ENCODE data around the gene ITGB8.

Gene ITGB8

DNA sequence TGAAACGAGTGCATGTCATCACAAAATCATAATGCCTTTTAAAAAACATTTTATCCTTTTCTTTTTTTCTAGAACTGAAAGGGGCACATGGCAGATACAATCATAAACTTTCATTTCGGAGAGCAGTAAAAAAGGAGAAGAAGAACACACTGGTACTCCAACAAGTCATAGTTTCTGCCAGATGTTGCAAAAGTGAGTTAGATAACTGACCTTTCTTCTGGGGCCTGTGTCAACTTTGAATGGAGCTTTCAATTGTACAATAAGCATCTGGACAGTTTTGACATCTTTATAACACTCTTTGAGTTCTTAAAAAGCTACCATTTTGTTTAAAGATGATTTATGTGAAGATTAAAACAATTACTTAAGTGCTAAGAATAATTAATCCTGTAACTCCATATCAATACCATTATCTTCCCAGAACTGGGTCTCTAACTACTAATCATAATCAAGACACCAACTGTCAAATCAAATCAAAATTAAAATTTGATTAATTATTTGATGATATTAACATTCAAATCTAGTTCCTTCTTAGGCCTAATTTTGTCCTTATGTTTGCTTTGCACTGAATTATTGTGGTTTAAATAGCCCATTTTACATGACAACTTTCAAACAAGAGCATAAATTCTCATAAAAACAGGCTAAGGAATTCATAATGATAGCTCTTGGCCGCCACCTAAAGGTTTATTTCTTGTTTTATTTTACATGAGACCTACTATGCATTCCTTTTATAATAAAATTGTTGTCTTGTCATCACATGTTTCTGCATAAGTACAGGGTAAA is 19.5 kb upstream of the ITGB8 start:
- DNase-seq, result no peak

- DNase-seq, result no peak
These were observed 19.0 kb upstream of the ITGB8 start for GRCh38 chr7:20311743-20312042.

DNA sequence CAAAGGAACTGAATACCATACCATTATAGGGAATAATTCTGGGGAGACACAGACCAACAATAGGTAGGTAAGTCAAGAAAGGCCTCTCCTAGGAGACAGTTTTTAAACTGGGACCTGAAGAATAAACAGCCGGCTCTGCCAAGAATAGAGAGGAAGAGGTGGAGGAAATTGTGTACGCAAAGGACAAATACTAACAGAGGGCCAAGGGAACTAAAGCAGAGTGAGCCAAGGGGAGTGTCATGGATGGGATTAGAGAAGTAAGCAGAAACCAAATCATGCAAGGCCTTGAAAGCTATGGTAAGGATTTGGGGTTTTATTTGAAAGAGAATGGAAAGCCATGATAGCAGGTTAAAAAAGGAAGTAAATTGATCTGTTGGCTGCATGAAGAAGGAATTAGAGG is 18.1 kb upstream of the ITGB8 start:
- no peak for DNase-seq

- DNase-seq, result no peak
These were observed 17.1 kb upstream of the ITGB8 start for GRCh38 chr7:20313626-20314025.

GRCh38 chr7:20314198-20314597 is 16.5 kb upstream of the ITGB8 start:
- DNase-seq, result no peak

- DNase-seq, result no peak
These were observed 14.0 kb upstream of the ITGB8 start for GRCh38 chr7:20316706-20317105.

- no peak for DNase-seq
These were observed 13.3 kb upstream of the ITGB8 start for GRCh38 chr7:20317413-20317812.

GRCh38 chr7:20318933-20319332 is 11.8 kb upstream of the ITGB8 start:
- DNase-seq, result no peak

GRCh38 chr7:20320322-20320721 is 10.4 kb upstream of the ITGB8 start:
- DNase-seq, result no peak

DNA sequence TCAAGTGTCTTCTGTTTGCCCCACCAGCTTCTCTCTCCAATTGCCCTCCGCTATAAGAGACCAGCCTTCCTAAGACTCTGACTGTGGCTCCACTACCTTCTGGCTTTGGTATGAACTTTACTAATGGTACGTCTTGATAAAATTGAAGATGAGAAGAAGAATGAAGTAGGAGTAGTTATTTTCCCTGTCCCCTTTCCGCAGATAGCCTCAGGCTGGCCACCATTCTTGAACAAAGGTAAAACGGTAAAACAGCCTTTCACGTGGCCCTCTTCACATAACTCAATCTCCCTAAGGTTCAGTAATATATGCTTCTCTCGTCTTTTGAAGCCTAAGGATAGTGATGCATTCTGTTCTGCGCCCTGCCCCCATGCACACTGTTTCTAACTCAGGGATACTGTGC is 9.9 kb upstream of the ITGB8 start:
- no peak for DNase-seq

- no peak for DNase-seq
These were observed 7.1 kb upstream of the ITGB8 start for GRCh38 chr7:20323595-20323994.

DNA sequence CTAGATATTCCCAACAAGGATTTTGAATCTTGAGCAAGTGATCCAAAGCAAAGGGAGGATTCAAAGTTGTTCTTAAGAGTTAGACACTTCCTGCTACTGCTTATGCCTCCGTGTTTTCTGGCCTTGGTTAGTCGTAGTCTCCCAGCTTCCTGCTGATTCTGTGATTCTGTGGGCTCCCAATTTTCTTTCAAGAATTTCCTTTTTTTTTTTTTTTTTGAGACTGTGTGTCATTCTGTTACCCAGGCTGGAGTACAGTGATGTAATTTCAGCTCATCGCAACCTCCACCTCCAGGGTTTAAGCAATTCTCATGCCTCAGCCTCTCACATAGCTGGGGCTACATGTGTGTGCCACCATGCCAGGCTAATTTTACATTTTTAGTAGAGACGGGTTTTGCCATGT is 4.4 kb upstream of the ITGB8 start:
- no peak for DNase-seq

- DNase-seq, result no peak
These were observed 3.6 kb upstream of the ITGB8 start for GRCh38 chr7:20327055-20327454.

GRCh38 chr7:20328027-20328426 is 2.7 kb upstream of the ITGB8 start:
- no peak for DNase-seq

GRCh38 chr7:20328692-20329091 is 2.0 kb upstream of the ITGB8 start:
- DNase-seq, result no peak

- DNase-seq, result no peak
These were observed 1.1 kb upstream of the ITGB8 start for GRCh38 chr7:20329389-20330238.

- no peak for DNase-seq
These were observed 519 bp downstream of the ITGB8 start for GRCh38 chr7:20330928-20331909.

DNA sequence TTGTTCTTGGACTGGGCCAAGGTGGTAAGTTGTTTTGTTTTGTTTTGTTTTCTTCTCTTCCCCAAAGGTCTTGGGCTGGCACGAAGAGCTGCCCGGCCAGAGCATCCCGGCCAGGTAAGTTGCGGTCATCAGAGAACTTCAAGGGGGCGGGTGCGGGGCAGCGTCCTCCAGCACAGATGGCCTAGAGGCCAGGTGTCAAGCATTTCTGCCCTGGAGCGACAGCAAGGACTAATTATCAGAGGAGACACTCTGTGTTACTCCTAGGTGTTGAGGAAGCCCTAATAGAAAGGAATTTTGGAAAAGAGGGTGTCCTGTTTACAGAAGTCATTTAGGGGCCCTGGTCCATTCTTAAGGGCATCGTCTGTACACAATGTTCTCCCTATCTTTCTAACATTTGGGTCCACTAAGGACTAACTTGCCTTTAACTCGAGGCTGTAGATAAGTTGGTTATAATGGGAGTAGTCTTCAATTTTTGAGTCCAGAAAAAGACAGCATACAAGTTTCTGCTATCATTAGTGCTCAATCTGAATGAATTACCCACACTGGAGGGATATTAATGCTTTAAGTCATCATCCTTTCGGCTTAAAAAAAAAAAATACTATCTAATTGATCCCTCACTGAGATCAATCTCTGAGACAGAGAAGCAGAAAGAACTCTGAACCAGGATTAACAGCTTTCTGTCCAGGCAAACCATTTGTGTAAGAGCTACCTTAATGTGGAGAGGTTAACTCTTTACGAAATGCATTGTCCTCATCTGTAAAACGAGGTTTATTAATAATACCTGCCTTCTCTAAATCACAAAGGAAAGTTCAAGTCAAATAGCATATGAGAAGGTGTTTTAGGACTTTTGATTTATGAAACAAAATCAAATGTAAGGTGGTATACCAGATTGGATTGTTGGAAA is 1.5 kb downstream of the ITGB8 start:
- no peak for DNase-seq

GRCh38 chr7:20338285-20338684 is 7.6 kb downstream of the ITGB8 start:
- no peak for DNase-seq

DNA sequence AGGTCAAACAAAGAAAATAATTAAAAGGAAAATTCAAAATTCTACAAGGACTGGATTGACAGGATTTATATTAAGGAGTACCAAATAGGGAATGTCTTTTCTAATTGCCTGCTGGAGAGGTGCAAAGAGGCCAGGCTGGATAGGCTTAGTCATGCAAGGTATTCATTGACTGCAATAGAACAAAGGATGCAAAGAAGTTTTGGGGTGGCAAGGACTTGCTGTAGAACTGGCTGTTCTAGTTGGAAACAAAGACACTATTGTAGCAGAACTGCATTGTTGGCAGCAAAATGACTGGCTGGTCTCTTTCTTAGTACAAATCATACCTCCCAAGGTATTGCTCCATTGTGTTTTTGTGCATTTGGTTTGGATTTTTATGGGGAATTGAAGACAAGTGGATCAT is 10.1 kb downstream of the ITGB8 start:
- DNase-seq, result no peak

- DNase-seq, result no peak
These were observed 12.5 kb downstream of the ITGB8 start for GRCh38 chr7:20343205-20343604.

- no peak for DNase-seq
These were observed 13.2 kb downstream of the ITGB8 start for GRCh38 chr7:20343941-20344340.

Data from NK-92 treated with Interleukin-12 subunit alpha and Interleukin-12 subunit beta, amount 100 ng/mL, for 24 hours (cell line).